Stimulated activated CD4-positive, alpha-beta T cell treated with anti-CD3 and anti-CD28 coated beads, Interleukin-1b, Interleukin-23, amount 100 ng/mL, for 48 hours (primary cell): ENCODE data around the gene EGFR.

Experiments
- DNase-seq: peaks from one replicate; pipeline ENCODE4 v3.0.0-alpha.2; 2020

Gene EGFR

DNA sequence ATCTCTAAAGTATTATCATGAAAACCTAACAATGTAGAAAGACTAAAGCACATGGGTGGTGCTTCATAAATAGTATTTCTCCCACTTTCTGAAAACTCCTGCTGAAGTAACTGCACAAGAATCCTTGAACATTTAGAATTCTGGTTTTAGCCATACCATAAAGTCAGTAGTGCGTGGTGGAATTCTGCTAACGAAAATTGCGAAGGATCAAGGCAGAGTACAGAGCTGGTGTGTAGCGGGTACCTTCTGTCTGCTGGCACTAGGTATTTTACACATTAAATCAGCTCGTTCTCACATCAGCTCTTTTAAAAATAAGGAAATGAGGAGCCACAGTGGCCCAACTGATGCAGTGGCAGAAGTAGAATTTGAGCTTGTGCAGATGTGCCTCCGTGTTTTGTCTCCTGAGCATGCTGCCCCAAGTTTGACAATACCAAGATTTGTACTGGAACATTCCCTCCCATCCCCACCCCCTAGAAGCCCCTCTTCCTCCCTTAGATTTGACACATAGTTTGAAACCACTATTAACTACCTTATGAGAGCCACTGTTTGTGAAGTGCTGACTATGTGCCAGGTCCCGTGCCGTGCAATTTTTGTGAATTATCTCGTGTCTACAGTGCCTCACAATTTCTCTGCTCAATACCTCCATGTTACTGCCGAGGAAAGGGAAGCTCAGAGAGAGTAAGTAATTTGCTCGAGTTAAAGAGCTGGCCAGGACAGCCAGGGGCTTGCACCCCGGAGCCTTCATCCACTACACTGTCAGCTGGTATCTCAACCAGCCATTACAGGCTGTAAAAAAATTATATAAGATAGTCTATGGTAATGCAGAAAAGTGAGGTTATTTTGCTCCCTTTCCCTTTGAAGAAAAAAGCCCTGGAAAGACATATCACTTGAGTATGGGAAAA is 66.9 kb downstream of the EGFR start:
- DNase-seq = no peak

GRCh38 chr7:55086413-55087201 is 67.8 kb downstream of the EGFR start:
- DNase-seq = no peak

DNA sequence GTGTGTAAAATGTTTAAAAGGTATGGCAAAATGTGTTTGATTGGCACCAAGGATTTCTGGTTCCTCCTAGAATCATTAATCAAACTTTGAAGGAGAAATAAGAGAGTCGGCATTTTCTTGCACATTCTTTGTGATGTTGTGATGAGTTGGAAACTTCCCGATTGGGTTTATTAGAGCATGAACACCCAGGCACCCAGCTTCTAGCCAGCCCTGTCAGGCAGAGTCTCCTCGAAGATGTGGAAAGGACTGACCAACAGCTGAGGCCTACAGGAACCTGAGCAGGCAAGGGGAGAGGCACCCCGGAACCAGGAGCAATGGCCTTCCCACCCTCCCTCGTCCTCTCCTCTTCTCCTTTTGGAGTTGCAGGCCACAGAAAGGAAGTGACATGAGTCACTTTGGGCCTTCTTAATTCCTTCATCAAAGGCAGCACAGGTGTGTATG is 68.7 kb downstream of the EGFR start:
- no peak for DNase-seq

DNA sequence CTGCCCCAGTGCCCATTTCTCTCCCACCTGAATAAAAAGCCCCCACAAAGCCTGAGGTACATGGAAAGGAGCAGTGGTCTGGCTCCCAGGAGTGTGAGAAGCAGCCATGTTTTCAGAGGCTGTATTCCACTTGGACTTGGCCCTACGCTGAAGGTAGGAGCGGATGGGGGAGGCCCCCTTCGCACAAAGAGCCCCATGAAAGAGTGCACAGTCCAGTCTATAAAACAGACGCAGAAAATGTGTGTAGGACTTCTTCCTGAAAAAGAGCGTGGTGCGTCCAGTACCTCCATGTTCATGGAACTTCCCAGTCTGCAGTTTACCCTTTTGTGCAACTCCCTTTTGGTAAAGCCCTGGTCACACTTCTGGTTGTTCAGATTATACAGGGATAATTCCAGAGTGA is 69.3 kb downstream of the EGFR start:
- DNase-seq = no peak

DNA sequence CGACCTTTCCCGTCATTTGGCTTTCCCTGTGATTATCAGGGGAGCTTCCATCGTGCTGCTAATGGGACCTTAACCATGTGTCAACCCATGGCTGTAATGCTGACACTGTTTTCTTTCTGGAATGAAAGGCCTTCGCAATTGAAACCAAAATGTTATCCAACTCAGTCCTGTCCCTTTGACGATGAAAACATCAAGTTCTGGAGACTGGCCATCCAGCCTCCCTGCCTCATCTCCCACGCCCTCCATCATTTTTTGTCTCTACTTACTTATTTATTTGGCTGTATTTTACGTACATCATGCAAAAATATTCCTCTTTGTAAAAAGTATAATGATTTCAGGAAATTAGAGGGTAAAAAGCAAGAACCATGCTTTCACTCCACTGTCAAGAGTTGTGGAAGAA is 69.8 kb downstream of the EGFR start:
- no peak for DNase-seq

- DNase-seq = no peak
Measured at GRCh38 chr7:55092186-55092974, 73.6 kb downstream of the EGFR start.

DNA sequence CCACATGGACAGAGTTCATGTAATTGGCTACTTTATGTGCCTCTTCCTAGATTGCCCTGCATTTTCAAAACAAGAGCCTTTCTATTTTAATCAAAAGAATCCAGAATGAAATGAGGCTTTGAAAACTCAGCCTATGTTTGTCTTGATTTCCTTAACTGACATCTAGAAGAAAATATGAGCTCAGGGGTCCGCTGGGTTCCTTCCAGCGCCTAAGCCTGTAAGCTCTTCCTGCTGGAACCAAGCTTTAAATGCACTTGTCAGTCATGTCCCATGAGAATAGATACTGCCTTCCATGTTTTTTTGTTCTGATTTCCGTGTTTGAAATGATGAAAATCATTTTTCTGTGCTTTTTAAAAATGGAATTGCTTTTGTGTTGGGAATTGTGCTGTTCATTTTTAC is 74.2 kb downstream of the EGFR start:
- DNase-seq = no peak

- no peak for DNase-seq
Measured at GRCh38 chr7:55093674-55094073, 74.9 kb downstream of the EGFR start.

- no peak for DNase-seq
Measured at GRCh38 chr7:55094092-55094690, 75.4 kb downstream of the EGFR start.

GRCh38 chr7:55095672-55096071 is 76.9 kb downstream of the EGFR start:
- no peak for DNase-seq

- no peak for DNase-seq
Measured at GRCh38 chr7:55096323-55096722, 77.5 kb downstream of the EGFR start.

- no peak for DNase-seq
Measured at GRCh38 chr7:55097100-55097499, 78.3 kb downstream of the EGFR start.

DNA sequence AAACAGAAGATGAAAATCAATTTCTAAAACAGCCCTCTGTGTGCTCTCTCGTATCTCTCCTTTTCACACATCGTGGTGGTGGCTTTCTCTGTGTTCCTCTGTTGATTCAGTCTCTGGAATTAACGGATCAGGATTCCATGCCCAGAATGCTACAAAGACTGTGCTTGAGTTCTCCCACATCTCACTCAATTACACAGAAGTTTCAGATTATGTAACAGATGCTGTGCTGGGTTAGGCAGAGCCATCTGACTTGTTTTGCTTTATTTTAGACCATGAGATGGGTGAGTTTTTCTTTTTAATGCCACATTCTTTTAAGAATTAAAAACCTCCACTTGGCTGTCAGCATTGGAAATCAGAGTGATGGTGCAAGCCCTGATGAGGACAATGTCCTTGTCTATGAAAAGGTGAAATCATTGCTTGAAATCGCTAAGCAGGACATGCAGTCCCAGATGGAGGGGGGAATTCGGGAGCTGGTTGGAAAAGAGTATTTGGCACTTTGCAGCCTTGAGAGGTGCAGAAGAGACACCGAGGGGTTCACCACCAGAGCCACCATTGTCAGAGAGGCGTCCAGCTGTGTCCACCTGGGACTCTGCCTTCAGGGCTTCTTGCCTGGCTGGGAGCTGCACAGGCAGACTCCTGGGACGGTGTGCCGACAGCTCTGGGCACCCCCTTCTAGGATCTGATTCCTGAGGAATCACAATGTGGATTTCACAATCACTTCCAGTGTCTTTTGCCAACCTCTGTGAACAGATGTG is 80.4 kb downstream of the EGFR start:
- DNase-seq = no peak

DNA sequence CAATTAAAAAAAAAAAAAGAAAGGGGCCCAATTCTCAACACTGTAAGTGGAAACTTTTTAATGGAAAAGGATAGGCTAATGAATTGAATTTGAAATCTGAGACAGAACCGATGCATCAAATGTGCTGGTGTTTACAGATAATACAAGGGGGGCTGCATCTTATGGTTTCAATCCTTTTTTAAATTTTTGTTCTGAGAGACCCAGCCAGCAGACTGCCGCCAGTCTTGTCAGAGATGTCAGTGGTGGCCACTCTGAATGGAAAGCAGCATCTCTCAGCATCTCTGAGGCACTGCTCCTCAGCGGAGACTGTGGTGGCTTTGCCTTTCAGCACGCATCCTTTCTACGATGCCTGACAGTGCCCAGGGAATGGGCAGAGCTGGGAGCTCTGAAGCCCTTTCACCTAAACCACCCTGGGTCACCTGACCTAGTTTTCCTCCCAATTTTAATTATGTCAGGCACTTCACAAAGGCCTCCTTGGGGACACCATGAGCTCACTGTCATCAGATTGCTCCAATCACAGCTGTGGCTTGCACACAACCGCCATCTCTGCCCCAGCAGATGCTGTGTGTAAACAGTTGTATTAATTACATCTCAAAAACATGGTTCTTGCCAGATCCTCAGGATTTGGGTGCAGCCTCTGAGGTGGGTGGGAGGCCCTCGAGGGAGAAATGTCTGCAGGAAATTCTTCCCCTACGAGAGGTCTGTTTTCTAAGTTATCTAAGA is 81.2 kb downstream of the EGFR start:
- no peak for DNase-seq

DNA sequence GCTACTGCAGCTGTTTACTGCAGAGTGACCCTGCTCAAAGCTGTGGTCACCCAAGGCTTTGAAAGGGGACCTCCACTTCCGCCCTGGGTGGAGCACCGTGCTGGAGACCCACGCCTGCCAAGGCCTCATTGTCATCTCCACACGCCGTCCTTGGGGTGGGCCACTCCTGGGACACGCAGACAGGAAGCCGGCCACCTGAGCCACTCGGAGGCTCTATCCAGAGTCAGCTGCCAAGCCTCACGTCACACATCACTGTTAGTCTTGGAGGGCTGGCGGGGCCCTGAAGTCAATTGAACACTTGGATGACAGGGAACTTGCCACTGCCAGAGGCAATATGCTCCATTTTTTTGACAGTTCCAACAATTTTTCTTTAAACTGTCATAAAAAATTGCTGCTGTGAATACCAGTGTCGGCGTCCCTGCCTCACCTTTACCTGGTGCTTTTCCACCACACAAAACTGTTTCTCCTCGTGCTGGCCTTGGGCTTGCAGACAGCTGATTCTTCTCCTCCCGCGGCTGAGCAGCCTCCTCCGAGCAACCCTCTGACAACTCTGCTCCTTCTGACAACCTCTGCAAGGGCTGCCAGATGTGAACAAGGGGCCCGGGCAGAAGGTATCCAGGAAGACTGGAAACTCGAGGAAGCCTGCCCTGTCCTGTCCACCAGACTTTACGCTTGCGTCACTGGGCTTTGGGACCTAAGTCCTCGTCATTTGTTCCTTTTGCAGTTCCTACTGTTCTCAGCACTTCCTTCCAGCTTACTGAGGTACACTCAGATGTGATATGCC is 81.9 kb downstream of the EGFR start:
- DNase-seq = no peak

- DNase-seq = no peak
Measured at GRCh38 chr7:55101359-55101758, 82.5 kb downstream of the EGFR start.

DNA sequence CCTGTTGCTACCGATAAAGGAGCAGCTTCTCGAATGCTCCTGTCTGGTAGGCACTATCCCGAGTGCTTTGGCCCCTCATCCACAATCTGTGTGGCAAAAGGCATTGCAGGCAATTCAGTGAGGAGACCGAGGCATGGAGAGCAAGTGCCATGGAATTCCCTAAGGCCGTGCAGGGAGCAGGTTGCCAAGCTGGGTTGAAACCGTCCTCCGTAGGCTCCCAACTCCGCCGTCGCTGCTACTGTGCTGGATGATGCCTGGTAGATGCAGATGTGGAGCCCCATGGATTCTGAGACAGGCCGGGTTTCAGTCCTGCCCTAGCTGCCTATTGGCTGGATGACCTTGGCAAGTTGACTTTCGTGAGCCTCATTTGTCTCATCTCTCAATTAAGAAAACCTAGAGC is 85.3 kb downstream of the EGFR start:
- no peak for DNase-seq

- no peak for DNase-seq
Measured at GRCh38 chr7:55104712-55105433, 86.1 kb downstream of the EGFR start.

GRCh38 chr7:55105952-55106351 is 87.1 kb downstream of the EGFR start:
- no peak for DNase-seq

GRCh38 chr7:55107946-55108345 is 89.1 kb downstream of the EGFR start:
- no peak for DNase-seq
